ENCODE data around the gene GATD1. TPM values are rescaled to one million over a fixed set of nuclear protein-coding genes. Genes with fewer than 3 reads are reported as not detected.

GATD1 gene
- total RNA-seq, 4 donors from 2014 or later = 28.9 to 33.8 (median 31.2) TPM

DNA sequence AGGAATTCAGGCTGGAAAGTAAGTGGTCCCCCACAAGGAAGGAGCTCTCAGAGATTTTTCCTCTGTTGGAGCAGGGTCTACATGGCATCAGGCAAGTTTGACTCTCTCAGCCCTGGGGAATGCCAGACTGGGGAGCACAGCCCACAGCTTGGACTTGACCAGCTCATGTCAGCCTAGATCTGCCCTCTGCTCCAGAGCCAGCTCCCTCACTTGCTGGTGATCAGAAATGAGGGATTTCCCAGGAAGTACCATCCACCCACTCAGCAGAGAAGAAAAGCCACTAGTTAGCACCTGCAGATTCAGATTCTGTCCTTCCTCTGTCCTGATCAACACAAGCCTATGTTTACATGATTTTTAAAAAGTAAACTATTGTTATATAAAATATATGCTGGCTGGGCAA is 17.1 kb downstream of the GATD1 start:
- TF ChIP-seq EP300 (IDR thresholded peaks at IDR 0.05) = no peak
- TF ChIP-seq POLR2A (IDR thresholded peaks at IDR 0.05) = no peak
- TF ChIP-seq POLR2AphosphoS5 (IDR thresholded peaks at IDR 0.05) = no peak
- TF ChIP-seq, protein P1, sequence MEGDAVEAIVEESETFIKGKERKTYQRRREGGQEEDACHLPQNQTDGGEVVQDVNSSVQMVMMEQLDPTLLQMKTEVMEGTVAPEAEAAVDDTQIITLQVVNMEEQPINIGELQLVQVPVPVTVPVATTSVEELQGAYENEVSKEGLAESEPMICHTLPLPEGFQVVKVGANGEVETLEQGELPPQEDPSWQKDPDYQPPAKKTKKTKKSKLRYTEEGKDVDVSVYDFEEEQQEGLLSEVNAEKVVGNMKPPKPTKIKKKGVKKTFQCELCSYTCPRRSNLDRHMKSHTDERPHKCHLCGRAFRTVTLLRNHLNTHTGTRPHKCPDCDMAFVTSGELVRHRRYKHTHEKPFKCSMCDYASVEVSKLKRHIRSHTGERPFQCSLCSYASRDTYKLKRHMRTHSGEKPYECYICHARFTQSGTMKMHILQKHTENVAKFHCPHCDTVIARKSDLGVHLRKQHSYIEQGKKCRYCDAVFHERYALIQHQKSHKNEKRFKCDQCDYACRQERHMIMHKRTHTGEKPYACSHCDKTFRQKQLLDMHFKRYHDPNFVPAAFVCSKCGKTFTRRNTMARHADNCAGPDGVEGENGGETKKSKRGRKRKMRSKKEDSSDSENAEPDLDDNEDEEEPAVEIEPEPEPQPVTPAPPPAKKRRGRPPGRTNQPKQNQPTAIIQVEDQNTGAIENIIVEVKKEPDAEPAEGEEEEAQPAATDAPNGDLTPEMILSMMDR (IDR thresholded peaks at IDR 0.05) = no peak
- Histone ChIP-seq H3K36me3 (peaks cover 0 to 100% of the 10 kb centered on the region in 2 donors), H3K9me3 (no peaks in the 10 kb centered on the region), H3K4me3 (no peak overlapping the region), H3K27me3 (no peaks in the 10 kb centered on the region), H3K27ac (no peak overlapping the region), H3K4me1 (no peaks in the 10 kb centered on the region)
- ATAC-seq = no peak

- no peak for TF ChIP-seq POLR2A (IDR thresholded peaks at IDR 0.05)
- TF ChIP-seq, protein P1 (IDR thresholded peaks at IDR 0.05) = no peak
- no peak for TF ChIP-seq POLR2AphosphoS5 (IDR thresholded peaks at IDR 0.05)
- TF ChIP-seq EP300 (IDR thresholded peaks at IDR 0.05) = no peak
- WGBS, 2 donors (ENCODE audit: low coverage in 1 of 2) = 33 to 48% methylated on average over 2 of the region's 2 CpGs
- no peaks in the 10 kb centered on the region for H3K9me3 ChIP-seq
- no peak overlapping the region for H3K4me3 ChIP-seq
- peaks cover 0 to 45% (median 15%) of the 10 kb centered on the region in 3 donors for H3K4me1 ChIP-seq
- H3K27me3 ChIP-seq = no peaks in the 10 kb centered on the region
- no peak overlapping the region for H3K27ac ChIP-seq
- ATAC-seq = no peak
- peaks cover 0 to 17% of the 10 kb centered on the region in 2 donors for H3K36me3 ChIP-seq
These were observed 27.6 kb downstream of the GATD1 start for GRCh38 chr11:749731-750130.

DNA sequence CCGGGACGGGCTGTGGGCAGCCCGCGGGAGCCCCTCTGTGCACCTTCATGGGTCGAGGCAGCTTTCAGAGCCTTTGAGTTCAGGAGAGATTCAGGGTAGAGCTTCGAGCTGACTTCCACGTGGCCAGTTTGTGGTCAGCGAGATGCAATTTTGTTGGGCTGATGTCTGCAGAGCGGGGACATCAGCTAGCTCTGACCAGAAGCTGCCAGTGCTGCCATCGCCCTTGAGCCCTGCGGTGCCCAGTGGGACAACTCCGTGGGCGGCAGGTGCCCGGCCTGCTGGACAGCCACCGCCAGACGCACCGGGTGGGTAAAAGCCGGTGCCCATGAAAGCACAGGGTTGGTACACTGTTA is 29.3 kb downstream of the GATD1 start:
- Histone ChIP-seq H3K9me3 (no peaks in the 10 kb centered on the region), H3K4me3 (peak overlapping the region; percentile 65 to 99), H3K4me1 (peaks cover 0 to 45% (median 15%) of the 10 kb centered on the region in 3 donors), H3K27me3 (no peaks in the 10 kb centered on the region), H3K36me3 (peaks cover 0 to 9% of the 10 kb centered on the region in 2 donors), H3K27ac (peak overlapping the region; percentile 51 to 95 (median 86))
- no peak for ATAC-seq
- no CpG with 5 or more reads among the region's 18 CpGs for WGBS, 2 donors (ENCODE audit: low coverage in 1 of 2)
- TF ChIP-seq EP300 (IDR thresholded peaks at IDR 0.05) (no peak), POLR2AphosphoS5 (IDR thresholded peaks at IDR 0.05) (no peak), POLR2A (IDR thresholded peaks at IDR 0.05) (no peak)
- TF ChIP-seq, protein P1 (IDR thresholded peaks at IDR 0.05) = no peak

DNA sequence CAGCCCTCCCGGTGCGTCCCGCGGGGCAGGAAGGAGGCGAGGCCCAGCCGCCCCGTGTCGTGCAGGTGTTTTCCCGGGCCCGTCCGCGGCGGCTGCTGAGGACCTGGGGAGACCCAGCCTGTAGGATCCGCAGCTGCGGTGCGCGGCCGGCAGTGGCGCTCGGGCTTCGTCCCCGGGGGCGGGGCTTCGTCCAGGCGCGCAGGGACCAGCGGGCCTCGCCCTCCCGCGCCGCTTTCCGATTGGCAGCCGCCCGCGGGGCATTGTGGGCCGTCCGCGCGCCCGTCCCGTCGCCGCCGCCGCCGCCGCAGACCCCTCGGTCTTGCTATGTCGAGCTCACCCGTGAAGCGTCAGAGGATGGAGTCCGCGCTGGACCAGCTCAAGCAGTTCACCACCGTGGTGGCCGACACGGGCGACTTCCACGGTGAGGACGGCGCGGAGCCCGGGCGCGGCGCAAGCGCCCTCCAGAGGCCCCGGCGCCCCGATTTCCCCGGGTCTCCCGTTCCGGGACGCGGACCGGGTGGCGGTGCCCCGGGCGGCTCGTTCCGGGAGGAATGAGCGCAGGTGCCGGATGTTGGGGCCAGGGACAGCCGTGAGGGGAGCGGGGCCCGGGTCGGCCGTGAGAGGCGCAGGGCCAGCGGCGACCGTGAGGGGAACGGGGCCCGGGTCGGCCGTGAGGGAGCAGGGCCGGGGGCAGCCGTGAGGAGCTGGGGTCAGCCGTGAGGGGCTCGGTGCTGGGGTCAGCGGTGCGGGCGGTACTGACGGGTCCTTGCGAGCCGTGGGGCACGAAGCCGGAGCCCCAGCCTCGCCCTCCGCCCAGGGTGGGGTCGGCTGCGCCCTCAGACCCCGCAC is 29.9 kb downstream of the GATD1 start, which contains the start of gene TALDO1:
Gene TALDO1 (plus strand): TSS at position 307 of the 849 bp plus-strand sequence. CDS start 18 bp downstream, at position 325.
- TF ChIP-seq, protein P1 (IDR thresholded peaks at IDR 0.05) = peak in 3 of 4 experiments; percentile 43 to 55 (median 50)
- TF ChIP-seq POLR2A (IDR thresholded peaks at IDR 0.05) (peak; percentile 84 to 85), EP300 (IDR thresholded peaks at IDR 0.05) (no peak), POLR2AphosphoS5 (IDR thresholded peaks at IDR 0.05) (peak; percentile 62)
- Histone ChIP-seq H3K4me3 (peak within 1 kb of the TSS; percentile 65 to 99), H3K4me1 (peaks cover 0 to 42% (median 15%) of the 10 kb centered on the region in 3 donors), H3K36me3 (peaks cover 0 to 3% of the 10 kb centered on the region in 2 donors), H3K27me3 (no peaks in the 10 kb centered on the region), H3K27ac (peak within 1 kb of the TSS; percentile 51 to 95 (median 86)), H3K9me3 (no peaks in the 10 kb centered on the region)
- 0% methylated on average over 3 of the region's 112 CpGs; no CpG with 5 or more reads in 1 of the 2 donors for WGBS, 2 donors (ENCODE audit: low coverage in 1 of 2)
- ATAC-seq = peak; percentile 99
